Prostate gland (tissue), 2 donors: ENCODE results near the gene ZNF699. TPM values are rescaled to one million over a fixed set of nuclear protein-coding genes. Genes with fewer than 3 reads are reported as not detected.
"Not testable (repeated sequence)": the region's sequence is repeated elsewhere in the genome, so short reads cannot be mapped to it uniquely, and the experiment has no call there.

ENCODE experiments used
- DNase-seq: peaks from one replicate; pipeline ENCODE4 v3.0.0-alpha.2; 2019; ENCODE audit warnings: low spot score
- H3K27ac ChIP-seq, 2 donors: fragments of 200-600 bp; sonication (generic); 2 replicates each; pipeline ENCODE4 v1.5.1; 2017 to 2019
- H3K27me3 ChIP-seq: fragments of 200-600 bp; sonication (generic); replicated peaks from 2 replicates; pipeline ENCODE4 v1.5.1; 2019; ENCODE audit not compliant: insufficient read depth
- H3K36me3 ChIP-seq, 2 donors: fragments of 200-600 bp; sonication (generic); 1 replicate in 1 of 2; 2 replicates in 1 of 2; pipeline versions ENCODE4 v1.5.1 to v1.8.1; 2017 to 2019
- H3K4me1 ChIP-seq: fragments of 200-600 bp; sonication (generic); replicated peaks from 2 replicates; pipeline ENCODE4 v1.5.1; 2019
- H3K4me3 ChIP-seq, 2 donors: fragments of 200-600 bp; sonication (generic); 2 replicates each; pipeline ENCODE4 v1.5.1; 2017 to 2019
- H3K9me3 ChIP-seq: fragments of 200-600 bp; sonication (generic); 2 replicates; pipeline ENCODE4 v1.5.1; 2017
- POLR2A ChIP-seq: fragments of 450-650 bp; IDR thresholded peaks from one replicate; pipeline ENCODE4 v1.6.1; 2016; ENCODE audit warnings: antibody characterized with exemption, mild to moderate bottlenecking
- POLR2AphosphoS5 ChIP-seq: sonication (generic); formaldehyde crosslinking; IDR thresholded peaks from one replicate; pipeline ENCODE4 v1.6.1; 2017; ENCODE audit warnings: antibody characterized with exemption
- WGBS: methylation state at CpG from one replicate; pipeline ENCODE4 v1.1.5; 2018; 5-methylcytosine and 5-hydroxymethylcytosine counted together
- intact Hi-C: fragments of 100-400 bp; cut with DNase I; formaldehyde crosslinking; loops from one replicate; pipeline ENCODE4 v1.14.2; 2022
- total RNA-seq, 2 donors: library from RNA; depleted of rRNA; stranded (reverse); fragments of >200 nt; gene quantifications; one replicate each; pipeline ENCODE4 v1.1.0, GENCODE V29; 2016
- TF ChIP-seq, protein P1 (sequence below), 4 experiments: fragments of 200-600 bp in 2 of 4; fragments of 450-650 bp in 2 of 4; sonication (generic) in 2 of 4; IDR thresholded peaks; 1 replicate in 3 of 4; 2 replicates in 1 of 4; pipeline ENCODE4 v1.5.1; 2016 to 2019; ENCODE audit warnings: antibody characterized with exemption in 4 of 4, mild to moderate bottlenecking in 2 of 4, moderate library complexity in 2 of 4

ZNF699 gene
- total RNA-seq, 2 donors from 2014 or later: 9.6 to 19.4 TPM

DNA sequence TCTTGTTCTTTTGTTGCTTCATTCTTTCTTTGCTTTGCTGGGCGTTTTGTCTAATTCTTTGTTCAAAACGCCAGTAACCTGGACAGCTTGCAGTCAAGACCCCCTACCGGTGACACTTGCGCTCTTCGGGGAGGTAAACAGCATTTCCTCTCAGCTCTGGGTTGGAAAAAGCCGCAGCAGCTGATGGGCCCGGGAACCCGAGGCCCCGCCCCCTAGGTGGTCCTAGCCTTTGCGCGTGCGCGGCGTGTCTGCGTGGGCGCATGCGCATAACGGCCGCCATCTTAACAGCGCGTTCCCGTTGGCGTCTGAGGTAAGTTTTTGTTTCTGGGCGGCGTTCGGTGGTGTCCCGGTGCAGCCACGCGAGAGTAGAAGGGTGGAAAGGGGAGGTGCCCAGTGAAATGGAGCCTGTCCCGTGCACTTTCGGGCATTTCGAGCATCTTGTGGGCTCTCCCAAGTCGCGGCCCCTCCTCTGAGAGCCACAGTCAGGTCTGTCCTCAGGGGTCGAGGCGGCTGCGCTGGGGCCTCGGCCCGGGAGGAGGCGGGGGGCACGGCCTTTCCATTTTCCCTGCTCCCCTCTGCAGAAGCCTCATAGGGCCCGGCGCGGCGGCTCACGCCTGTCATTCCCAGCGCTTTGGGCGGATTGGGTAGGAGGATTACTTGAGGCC, 14.4 kb upstream of the ZNF699 start, which contains the start of gene ZNF559:
TSS of gene ZNF559 (plus strand) at position 261 of the 665 bp plus-strand sequence. CDS start 14,371 bp downstream, outside the sequence.
- peak within 1 kb of the TSS; percentile 78 to 85 for H3K27ac ChIP-seq
- TF ChIP-seq POLR2AphosphoS5 (peak; percentile 97), POLR2A (peak; percentile 43)
- TF ChIP-seq, protein P1, sequence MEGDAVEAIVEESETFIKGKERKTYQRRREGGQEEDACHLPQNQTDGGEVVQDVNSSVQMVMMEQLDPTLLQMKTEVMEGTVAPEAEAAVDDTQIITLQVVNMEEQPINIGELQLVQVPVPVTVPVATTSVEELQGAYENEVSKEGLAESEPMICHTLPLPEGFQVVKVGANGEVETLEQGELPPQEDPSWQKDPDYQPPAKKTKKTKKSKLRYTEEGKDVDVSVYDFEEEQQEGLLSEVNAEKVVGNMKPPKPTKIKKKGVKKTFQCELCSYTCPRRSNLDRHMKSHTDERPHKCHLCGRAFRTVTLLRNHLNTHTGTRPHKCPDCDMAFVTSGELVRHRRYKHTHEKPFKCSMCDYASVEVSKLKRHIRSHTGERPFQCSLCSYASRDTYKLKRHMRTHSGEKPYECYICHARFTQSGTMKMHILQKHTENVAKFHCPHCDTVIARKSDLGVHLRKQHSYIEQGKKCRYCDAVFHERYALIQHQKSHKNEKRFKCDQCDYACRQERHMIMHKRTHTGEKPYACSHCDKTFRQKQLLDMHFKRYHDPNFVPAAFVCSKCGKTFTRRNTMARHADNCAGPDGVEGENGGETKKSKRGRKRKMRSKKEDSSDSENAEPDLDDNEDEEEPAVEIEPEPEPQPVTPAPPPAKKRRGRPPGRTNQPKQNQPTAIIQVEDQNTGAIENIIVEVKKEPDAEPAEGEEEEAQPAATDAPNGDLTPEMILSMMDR (IDR thresholded peaks at IDR 0.05): peak in 2 of 4 experiments; percentile 44 to 50
- peaks cover 3% of the 10 kb centered on the region for H3K9me3 ChIP-seq
- peak; percentile 89 for DNase-seq
- no peaks in the 10 kb centered on the region for H3K36me3 ChIP-seq
- under 1% methylated on average over 48 of the region's 48 CpGs for WGBS
- intact Hi-C loops: loop anchor here (5.0 to 10.0 kb wide), 2 partner anchors 111 to 468 kb away; partner anchors contain the start of gene ZNF266
- no peaks in the 10 kb centered on the region for H3K4me1 ChIP-seq
- peak within 1 kb of the TSS; percentile 71 to 81 for H3K4me3 ChIP-seq
- no peaks in the 10 kb centered on the region for H3K27me3 ChIP-seq

DNA sequence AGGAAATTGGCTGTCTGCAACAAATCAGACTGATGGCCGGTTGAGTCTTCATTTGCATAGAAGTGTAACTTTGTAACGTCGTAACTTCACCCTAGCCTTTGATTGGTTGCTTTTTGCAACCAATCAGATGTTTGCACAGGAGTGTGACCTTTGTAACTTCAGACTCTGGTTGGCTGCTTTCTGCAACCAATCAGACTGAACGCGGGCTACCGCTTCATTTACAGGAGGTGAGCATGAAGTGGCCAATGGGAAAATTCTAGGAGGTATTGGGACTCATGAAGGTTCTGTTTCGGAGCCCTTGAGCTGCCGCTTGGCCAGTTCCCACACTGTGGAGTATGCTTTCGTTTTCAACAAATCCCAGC, 13.9 kb upstream of the ZNF699 start:
- 2% methylated on average over 9 of the region's 9 CpGs for WGBS
- Histone ChIP-seq H3K4me1 (no peaks in the 10 kb centered on the region), H3K27ac (peak overlapping the region; percentile 78 to 85), H3K4me3 (peak overlapping the region; percentile 71 to 81), H3K9me3 (peaks cover 3% of the 10 kb centered on the region), H3K27me3 (no peaks in the 10 kb centered on the region), H3K36me3 (no peaks in the 10 kb centered on the region)
- peak; percentile 44 for DNase-seq
- TF ChIP-seq, protein P1 (IDR thresholded peaks at IDR 0.05): no peak
- TF ChIP-seq POLR2AphosphoS5: no peak
- no peak for TF ChIP-seq POLR2A
- intact Hi-C loops: loop anchor here (5.0 to 10.0 kb wide), 2 partner anchors 111 to 469 kb away; partner anchors contain the start of gene ZNF266

DNA sequence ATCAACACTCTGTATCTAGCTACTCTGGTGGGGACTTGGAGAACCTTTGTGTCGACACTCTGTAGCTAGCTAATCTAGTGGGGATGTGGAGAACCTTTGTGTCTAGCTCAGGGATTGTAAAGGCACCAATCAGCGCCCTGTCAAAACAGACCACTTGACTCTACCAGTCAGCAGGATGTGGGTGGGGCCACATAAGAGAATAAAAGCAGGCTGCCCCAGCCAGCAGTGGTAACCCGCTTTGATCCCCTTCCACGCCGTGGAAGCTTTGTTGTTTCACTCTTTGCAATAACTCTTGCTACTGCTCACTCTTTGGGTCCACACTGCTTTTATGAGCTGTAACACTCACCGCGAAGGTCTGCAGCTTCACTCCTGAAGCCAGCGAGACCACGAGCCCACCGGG, 12.6 kb upstream of the ZNF699 start:
- H3K4me3 ChIP-seq, H3K9me3 ChIP-seq, H3K27ac ChIP-seq, DNase-seq, H3K4me1 ChIP-seq, H3K36me3 ChIP-seq, H3K27me3 ChIP-seq: not testable (repeated sequence)
- intact Hi-C loops: loop anchor here (5.0 to 10.0 kb wide), 2 partner anchors 113 to 470 kb away; partner anchors contain the start of gene ZNF266
- WGBS: 93% methylated on average over 10 of the region's 10 CpGs

DNA sequence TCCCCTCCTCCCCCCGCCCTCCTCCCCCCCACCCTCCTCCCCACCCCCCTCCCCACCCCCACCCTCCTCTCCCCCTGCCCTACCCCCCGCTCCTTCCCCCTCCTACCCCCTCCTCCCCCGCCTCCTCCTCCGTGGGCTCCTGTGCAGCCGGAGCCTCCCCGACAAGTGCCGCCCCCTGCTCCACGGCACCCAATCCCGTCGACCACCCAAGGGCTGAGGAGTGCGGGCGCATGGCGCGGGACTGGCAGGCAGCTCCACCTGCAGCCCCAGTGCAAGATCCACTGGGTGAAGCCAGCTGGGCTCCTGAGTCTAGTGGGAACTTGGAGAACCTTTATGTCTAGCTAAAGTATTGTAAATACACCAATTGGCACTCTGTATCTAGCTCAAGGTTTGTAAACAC, 12.1 kb upstream of the ZNF699 start:
- not testable (repeated sequence) for DNase-seq, H3K9me3 ChIP-seq, H3K27ac ChIP-seq, H3K4me1 ChIP-seq, H3K4me3 ChIP-seq, H3K36me3 ChIP-seq, H3K27me3 ChIP-seq
- intact Hi-C loops: loop anchor here (5.0 to 10.0 kb wide), 2 partner anchors 113 to 471 kb away; partner anchors contain the start of gene ZNF266
- 97% methylated on average over 9 of the region's 14 CpGs for WGBS

DNA sequence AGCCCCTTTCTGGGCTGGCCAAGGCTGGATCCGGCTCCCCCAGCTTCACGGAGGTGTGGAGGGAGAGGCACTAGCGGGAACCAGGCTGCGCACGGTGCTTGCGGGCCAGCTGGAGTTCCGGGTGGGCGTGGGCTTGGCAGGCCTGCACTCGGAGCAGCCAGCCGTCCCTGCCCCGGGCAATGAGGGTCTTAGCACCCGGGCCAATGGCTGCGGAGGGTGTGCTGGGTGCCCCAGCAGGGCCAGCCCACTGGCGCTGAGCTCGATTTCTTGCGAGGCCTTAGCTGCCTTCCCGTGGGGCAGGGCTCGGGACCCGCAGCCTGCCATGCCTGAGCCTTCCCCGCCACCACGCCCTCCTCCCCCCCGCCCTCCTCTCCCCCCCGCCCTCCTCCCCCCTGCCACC, 11.7 kb upstream of the ZNF699 start:
- no peaks in the 10 kb centered on the region for H3K27me3 ChIP-seq
- no peak overlapping the region for H3K27ac ChIP-seq
- H3K4me3 ChIP-seq: no peak overlapping the region
- DNase-seq: no peak
- H3K9me3 ChIP-seq: peaks cover 2% of the 10 kb centered on the region
- intact Hi-C loops: loop anchor here (5.0 to 10.0 kb wide), 2 partner anchors 113 to 471 kb away; partner anchors contain the start of gene ZNF266
- no peaks in the 10 kb centered on the region for H3K36me3 ChIP-seq
- no peak for TF ChIP-seq POLR2A
- no peak for TF ChIP-seq POLR2AphosphoS5
- TF ChIP-seq, protein P1 (IDR thresholded peaks at IDR 0.05): no peak
- WGBS: 89% methylated on average over 20 of the region's 23 CpGs
- no peaks in the 10 kb centered on the region for H3K4me1 ChIP-seq

DNA sequence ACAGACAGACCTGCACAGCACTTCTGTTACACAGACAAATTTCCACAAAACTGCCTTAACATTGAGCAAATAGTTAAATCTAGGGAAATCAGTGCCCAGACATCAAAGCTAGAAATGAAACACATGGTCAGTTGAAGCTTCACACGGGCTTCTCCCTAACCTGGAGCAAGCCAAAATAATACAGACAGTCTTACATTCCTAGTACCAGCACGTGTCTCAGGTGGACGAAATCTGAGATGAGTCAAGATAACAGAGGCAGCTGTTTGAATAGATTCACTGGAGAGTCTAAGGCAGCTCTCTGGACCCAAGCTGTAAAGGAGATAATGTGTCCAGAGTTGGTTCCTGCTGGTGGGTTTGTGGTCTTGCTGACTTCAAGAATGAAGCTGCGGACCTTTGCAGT, 4.1 kb upstream of the ZNF699 start:
- Histone ChIP-seq H3K4me3 (no peak overlapping the region), H3K4me1 (no peaks in the 10 kb centered on the region), H3K36me3 (no peaks in the 10 kb centered on the region), H3K27me3 (no peaks in the 10 kb centered on the region), H3K27ac (no peak overlapping the region), H3K9me3 (no peaks in the 10 kb centered on the region)
- WGBS: 73% methylated on average over 4 of the region's 4 CpGs
- intact Hi-C loops: no loop called here
- TF ChIP-seq POLR2AphosphoS5: no peak
- TF ChIP-seq POLR2A: no peak
- no peak for DNase-seq
